ENCODE results near the gene GAS2L2. TPM values are rescaled to one million over a fixed set of nuclear protein-coding genes. Genes with fewer than 3 reads are reported as not detected.

Gene GAS2L2
- total RNA-seq, 1 experiment from 2014 or later, result 0.15 TPM

- TF ChIP-seq ZNF532 (CRISPR knock-in tag; IDR thresholded peaks at IDR 0.05; ENCODE audit: borderline replicate concordance), result no peak
Observed at GRCh38 chr17:35749560-35750412, 3.3 kb downstream of the GAS2L2 start (continued).

- ATAC-seq, result no peak
- Mint-ChIP-seq H3K9me3 (no peaks in the 10 kb centered on the region), H3K27me3 (ENCODE audit: low read depth) (peaks cover 36% of the 10 kb centered on the region), H3K4me3 (0 out of 2 replicates have a peak overlapping the region, but pooled peaks have one; percentile 29), H3K4me1 (peaks cover 26% of the 10 kb centered on the region), H3K36me3 (no peaks in the 10 kb centered on the region), H3K27ac (no peak overlapping the region)
- no peak for DNase-seq (ENCODE audit: low spot score)
- ChIA-PET CTCF (interaction anchor here (0.5 to 8.3 kb wide), 11 partner anchors 11 to 436 kb away, joined by 3 to 100 read pairs (median 9); partner anchors contain the start of genes C17orf50, RASL10B, SLFN12L and TAF15), POLR2A (no interaction called here)
- TF ChIP-seq, protein P1, sequence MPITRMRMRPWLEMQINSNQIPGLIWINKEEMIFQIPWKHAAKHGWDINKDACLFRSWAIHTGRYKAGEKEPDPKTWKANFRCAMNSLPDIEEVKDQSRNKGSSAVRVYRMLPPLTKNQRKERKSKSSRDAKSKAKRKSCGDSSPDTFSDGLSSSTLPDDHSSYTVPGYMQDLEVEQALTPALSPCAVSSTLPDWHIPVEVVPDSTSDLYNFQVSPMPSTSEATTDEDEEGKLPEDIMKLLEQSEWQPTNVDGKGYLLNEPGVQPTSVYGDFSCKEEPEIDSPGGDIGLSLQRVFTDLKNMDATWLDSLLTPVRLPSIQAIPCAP (CRISPR knock-in tag; IDR thresholded peaks at IDR 0.05), result no peak
- TF ChIP-seq, protein P2, sequence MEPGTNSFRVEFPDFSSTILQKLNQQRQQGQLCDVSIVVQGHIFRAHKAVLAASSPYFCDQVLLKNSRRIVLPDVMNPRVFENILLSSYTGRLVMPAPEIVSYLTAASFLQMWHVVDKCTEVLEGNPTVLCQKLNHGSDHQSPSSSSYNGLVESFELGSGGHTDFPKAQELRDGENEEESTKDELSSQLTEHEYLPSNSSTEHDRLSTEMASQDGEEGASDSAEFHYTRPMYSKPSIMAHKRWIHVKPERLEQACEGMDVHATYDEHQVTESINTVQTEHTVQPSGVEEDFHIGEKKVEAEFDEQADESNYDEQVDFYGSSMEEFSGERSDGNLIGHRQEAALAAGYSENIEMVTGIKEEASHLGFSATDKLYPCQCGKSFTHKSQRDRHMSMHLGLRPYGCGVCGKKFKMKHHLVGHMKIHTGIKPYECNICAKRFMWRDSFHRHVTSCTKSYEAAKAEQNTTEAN (CRISPR knock-in tag; IDR thresholded peaks at IDR 0.05), result no peak
- TF ChIP-seq EMX1 (CRISPR knock-in tag; IDR thresholded peaks at IDR 0.05) (no peak), NFE2L1 (CRISPR knock-in tag; IDR thresholded peaks at IDR 0.05) (no peak), ELF4 (CRISPR knock-in tag; IDR thresholded peaks at IDR 0.05; ENCODE audit: low read depth) (no peak), SOX15 (CRISPR knock-in tag; IDR thresholded peaks at IDR 0.05) (no peak), NR3C1 (CRISPR knock-in tag; conservative IDR thresholded peaks at IDR 0.05; ENCODE audit: low read depth) (no peak), ZNF423 (CRISPR knock-in tag; IDR thresholded peaks at IDR 0.05) (no peak), RELA (CRISPR knock-in tag; IDR thresholded peaks at IDR 0.05; ENCODE audit: borderline replicate concordance) (no peak), ATF1 (CRISPR knock-in tag; IDR thresholded peaks at IDR 0.05) (no peak), CREM (CRISPR knock-in tag; IDR thresholded peaks at IDR 0.05) (no peak), ZNF671 (CRISPR knock-in tag; IDR thresholded peaks at IDR 0.05) (no peak)
- TF ChIP-seq, protein P3, sequence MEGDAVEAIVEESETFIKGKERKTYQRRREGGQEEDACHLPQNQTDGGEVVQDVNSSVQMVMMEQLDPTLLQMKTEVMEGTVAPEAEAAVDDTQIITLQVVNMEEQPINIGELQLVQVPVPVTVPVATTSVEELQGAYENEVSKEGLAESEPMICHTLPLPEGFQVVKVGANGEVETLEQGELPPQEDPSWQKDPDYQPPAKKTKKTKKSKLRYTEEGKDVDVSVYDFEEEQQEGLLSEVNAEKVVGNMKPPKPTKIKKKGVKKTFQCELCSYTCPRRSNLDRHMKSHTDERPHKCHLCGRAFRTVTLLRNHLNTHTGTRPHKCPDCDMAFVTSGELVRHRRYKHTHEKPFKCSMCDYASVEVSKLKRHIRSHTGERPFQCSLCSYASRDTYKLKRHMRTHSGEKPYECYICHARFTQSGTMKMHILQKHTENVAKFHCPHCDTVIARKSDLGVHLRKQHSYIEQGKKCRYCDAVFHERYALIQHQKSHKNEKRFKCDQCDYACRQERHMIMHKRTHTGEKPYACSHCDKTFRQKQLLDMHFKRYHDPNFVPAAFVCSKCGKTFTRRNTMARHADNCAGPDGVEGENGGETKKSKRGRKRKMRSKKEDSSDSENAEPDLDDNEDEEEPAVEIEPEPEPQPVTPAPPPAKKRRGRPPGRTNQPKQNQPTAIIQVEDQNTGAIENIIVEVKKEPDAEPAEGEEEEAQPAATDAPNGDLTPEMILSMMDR (IDR thresholded peaks at IDR 0.05), result no peak
- TF ChIP-seq, protein P4, sequence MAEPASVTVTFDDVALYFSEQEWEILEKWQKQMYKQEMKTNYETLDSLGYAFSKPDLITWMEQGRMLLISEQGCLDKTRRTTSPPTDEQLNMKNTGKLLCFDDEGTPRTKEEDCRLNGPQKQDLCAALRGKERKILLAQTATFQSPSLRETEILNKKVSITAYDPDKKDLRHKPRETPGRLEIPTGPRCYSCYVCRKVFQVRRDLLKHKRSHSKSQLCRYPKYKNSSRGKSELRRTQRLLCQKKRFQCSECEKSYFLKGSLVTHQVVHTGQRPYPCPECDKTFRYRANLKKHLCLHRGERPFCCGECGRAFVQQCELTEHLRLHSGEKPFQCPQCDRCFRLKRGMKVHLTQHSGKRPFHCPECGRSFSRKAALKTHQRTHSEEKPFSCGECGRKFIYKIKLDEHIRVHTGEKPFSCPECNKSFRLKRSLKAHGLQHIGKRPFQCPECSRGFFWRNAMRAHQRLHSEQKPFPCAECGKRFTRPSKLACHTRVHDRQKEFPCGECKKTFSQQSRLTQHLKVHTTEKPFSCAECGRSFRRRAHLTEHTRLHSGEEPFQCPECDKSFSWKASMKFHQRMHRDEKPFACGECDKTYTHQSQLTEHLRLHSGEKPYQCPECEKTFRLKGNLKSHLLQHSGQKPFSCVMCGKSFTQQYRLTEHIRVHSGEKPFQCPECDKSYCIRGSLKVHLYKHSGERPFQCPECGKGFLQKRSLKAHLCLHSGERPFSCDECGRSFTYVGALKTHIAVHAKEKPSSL (CRISPR knock-in tag; conservative IDR thresholded peaks at IDR 0.05), result no peak
Observed at GRCh38 chr17:35748979-35749378, 4.1 kb downstream of the GAS2L2 start.
